Measurements from ENCODE around the gene FUCA1. TPM values are rescaled to one million over a fixed set of nuclear protein-coding genes. Genes with fewer than 3 reads are reported as not detected.

The FUCA1 gene
- total RNA-seq, 2 donors from 2014 or later, result 5.5 to 9.0 TPM

GRCh38 chr1:23824711-23825075, 43.4 kb downstream of the FUCA1 start:
- Mint-ChIP-seq H3K27me3 (ENCODE audit: low read depth) (no peaks in the 10 kb centered on the region), H3K9me3 (no peaks in the 10 kb centered on the region), H3K27ac (peak overlapping the region; percentile 96), H3K36me3 (ENCODE audit: insufficient read depth in 2 of 2) (peaks cover 0 to 7% of the 10 kb centered on the region in 2 donors), H3K4me1 (ENCODE audit: low read depth) (peaks cover 27% of the 10 kb centered on the region), H3K4me3 (peak overlapping the region; percentile 95 to 97)
- ATAC-seq (replicated peaks in 1 of 2), result no peak
- DNase-seq, result no peak

DNA sequence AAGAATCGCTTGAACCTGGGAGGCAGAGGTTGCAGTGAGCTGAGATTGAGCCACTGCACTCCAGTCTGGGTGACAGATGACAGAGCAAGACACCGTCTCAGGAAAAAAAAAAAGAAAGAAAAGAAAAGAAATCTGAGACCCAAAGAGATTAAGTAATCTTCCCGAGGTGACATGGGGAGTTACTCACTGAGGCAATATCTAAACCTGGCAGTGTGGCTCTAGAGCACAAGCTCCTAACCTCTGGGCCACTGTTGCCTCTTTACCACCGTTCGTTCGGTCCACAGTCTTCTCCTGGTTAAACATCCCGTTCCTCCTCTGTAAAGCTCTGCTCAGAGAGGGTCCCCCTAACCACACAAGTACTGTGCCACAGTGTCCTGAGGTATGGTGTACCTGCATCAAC, 44.3 kb downstream of the FUCA1 start:
- DNase-seq, result no peak
- Mint-ChIP-seq H3K27ac (peak overlapping the region; percentile 68), H3K9me3 (no peaks in the 10 kb centered on the region), H3K27me3 (ENCODE audit: low read depth) (no peaks in the 10 kb centered on the region), H3K4me3 (peak overlapping the region; percentile 95 to 97), H3K36me3 (ENCODE audit: insufficient read depth in 2 of 2) (peaks cover 0 to 7% of the 10 kb centered on the region in 2 donors), H3K4me1 (ENCODE audit: low read depth) (peaks cover 27% of the 10 kb centered on the region)
- no peak for ATAC-seq (replicated peaks in 1 of 2)

DNA sequence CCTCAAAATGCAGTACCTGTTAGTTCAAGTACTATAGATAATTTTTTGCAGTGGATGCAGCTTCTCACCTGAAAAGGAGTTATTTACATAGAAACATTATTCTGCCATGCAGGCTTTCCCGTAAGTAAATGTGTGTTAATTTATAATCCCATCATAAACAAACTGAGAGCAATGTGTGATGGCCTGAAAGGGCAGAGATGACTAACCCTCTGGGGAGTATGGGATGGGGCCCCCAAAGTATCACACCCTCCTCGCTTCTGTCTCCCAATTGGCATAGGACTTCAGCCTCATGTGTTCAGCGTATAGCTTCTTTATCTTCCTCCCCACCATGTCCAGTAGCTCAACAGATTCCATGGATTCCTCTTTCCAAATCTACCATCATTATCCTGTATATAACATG, 50.5 kb downstream of the FUCA1 start:
- Mint-ChIP-seq H3K4me3 (no peak overlapping the region), H3K36me3 (ENCODE audit: insufficient read depth in 2 of 2) (peaks cover 5 to 6% of the 10 kb centered on the region in 2 donors), H3K27me3 (ENCODE audit: low read depth) (no peaks in the 10 kb centered on the region), H3K4me1 (ENCODE audit: low read depth) (peaks cover 7% of the 10 kb centered on the region), H3K9me3 (no peaks in the 10 kb centered on the region), H3K27ac (no peak overlapping the region)
- no peak for DNase-seq
- ATAC-seq (replicated peaks in 1 of 2), result no peak

- no peaks in the 10 kb centered on the region for H3K9me3 Mint-ChIP-seq
- ATAC-seq (replicated peaks in 1 of 2), result no peak
- no peak for DNase-seq
- H3K27ac Mint-ChIP-seq, result no peak overlapping the region
- peaks cover 5 to 6% of the 10 kb centered on the region in 2 donors for H3K36me3 Mint-ChIP-seq (ENCODE audit: insufficient read depth in 2 of 2)
- peaks cover 7% of the 10 kb centered on the region for H3K4me1 Mint-ChIP-seq (ENCODE audit: low read depth)
- H3K4me3 Mint-ChIP-seq, result no peak overlapping the region
- H3K27me3 Mint-ChIP-seq (ENCODE audit: low read depth), result no peaks in the 10 kb centered on the region
These were observed 51.2 kb downstream of the FUCA1 start for GRCh38 chr1:23816906-23817305.

- peaks cover 5 to 6% of the 10 kb centered on the region in 2 donors for H3K36me3 Mint-ChIP-seq (ENCODE audit: insufficient read depth in 2 of 2)
- ATAC-seq (replicated peaks in 1 of 2), result no peak
- H3K9me3 Mint-ChIP-seq, result no peaks in the 10 kb centered on the region
- no peak for DNase-seq
- no peak overlapping the region for H3K27ac Mint-ChIP-seq
- H3K27me3 Mint-ChIP-seq (ENCODE audit: low read depth), result no peaks in the 10 kb centered on the region
- peaks cover 7% of the 10 kb centered on the region for H3K4me1 Mint-ChIP-seq (ENCODE audit: low read depth)
- H3K4me3 Mint-ChIP-seq, result no peak overlapping the region
These were observed 51.7 kb downstream of the FUCA1 start for GRCh38 chr1:23816361-23816760.

DNA sequence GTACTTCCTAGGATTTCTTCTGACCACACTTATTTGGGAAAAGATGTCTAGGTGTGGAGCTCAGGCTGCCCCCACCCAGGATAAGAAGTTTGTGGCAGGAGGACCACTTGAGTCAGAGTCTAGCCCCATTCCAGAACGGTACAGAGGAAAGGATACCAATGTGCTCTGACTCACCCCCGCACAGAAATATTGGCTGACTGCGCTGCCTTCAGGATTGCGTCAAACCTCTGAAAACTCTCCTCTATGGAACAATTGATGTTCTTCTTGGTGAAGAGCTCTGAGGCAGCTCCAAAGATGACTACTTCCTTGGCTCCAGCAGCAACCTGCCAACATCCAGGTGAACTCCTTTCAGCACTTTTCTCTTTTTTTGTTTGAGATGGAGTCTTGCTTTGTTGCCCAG, 54.1 kb downstream of the FUCA1 start:
- no peak overlapping the region for H3K27ac Mint-ChIP-seq
- ATAC-seq (replicated peaks in 1 of 2), result no peak
- peaks cover 19% of the 10 kb centered on the region for H3K4me1 Mint-ChIP-seq (ENCODE audit: low read depth)
- no peak overlapping the region for H3K4me3 Mint-ChIP-seq
- H3K36me3 Mint-ChIP-seq (ENCODE audit: insufficient read depth in 2 of 2), result peaks cover 2 to 5% of the 10 kb centered on the region in 2 donors
- H3K9me3 Mint-ChIP-seq, result no peaks in the 10 kb centered on the region
- no peaks in the 10 kb centered on the region for H3K27me3 Mint-ChIP-seq (ENCODE audit: low read depth)
- DNase-seq, result no peak

- H3K27me3 Mint-ChIP-seq (ENCODE audit: low read depth), result no peaks in the 10 kb centered on the region
- ATAC-seq (replicated peaks in 1 of 2) (peak; percentile 57 to 71), DNase-seq (peak; percentile 60)
- H3K9me3 Mint-ChIP-seq, result no peaks in the 10 kb centered on the region
- no peak overlapping the region for H3K27ac Mint-ChIP-seq
- peaks cover 2% of the 10 kb centered on the region in 2 donors for H3K36me3 Mint-ChIP-seq (ENCODE audit: insufficient read depth in 2 of 2)
- H3K4me3 Mint-ChIP-seq, result no peak overlapping the region
- peaks cover 12% of the 10 kb centered on the region for H3K4me1 Mint-ChIP-seq (ENCODE audit: low read depth)
These were observed 57.1 kb downstream of the FUCA1 start for GRCh38 chr1:23810818-23811540.

GRCh38 chr1:23809751-23810171, 58.3 kb downstream of the FUCA1 start:
- Mint-ChIP-seq H3K4me3 (no peak overlapping the region), H3K36me3 (ENCODE audit: insufficient read depth in 2 of 2) (peaks cover 2% of the 10 kb centered on the region in 2 donors), H3K27ac (no peak overlapping the region), H3K4me1 (ENCODE audit: low read depth) (peaks cover 12% of the 10 kb centered on the region), H3K9me3 (no peaks in the 10 kb centered on the region), H3K27me3 (ENCODE audit: low read depth) (no peaks in the 10 kb centered on the region)
- DNase-seq, result peak; percentile 84 to 88
- ATAC-seq (replicated peaks in 1 of 2), result peak; percentile 89 to 93

GRCh38 chr1:23807453-23807852, 60.6 kb downstream of the FUCA1 start:
- H3K27ac Mint-ChIP-seq, result peak overlapping the region; percentile 1
- ATAC-seq (replicated peaks in 1 of 2), result no peak
- no peaks in the 10 kb centered on the region for H3K27me3 Mint-ChIP-seq (ENCODE audit: low read depth)

DNA sequence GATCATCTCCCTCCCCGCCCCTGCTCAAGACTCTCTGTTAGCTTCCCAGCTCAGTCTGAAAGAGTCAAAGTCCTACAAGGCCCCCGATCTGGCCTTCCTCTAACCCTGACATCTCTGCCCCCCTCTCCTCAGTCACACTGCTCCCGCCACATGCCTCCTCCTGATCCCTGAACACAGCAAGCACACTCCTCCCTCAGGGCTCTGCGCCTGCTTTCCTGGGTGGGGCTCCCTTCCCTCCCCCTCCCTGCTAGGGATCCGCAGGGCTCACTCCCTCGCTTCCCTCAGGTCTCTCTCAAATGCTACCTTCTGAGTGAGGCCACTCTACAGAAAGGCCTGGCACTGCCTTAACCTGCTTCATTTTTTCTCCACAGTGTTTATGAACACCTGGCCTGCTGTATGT, 61.8 kb downstream of the FUCA1 start:
- Mint-ChIP-seq H3K27ac (peak overlapping the region; percentile 35), H3K27me3 (ENCODE audit: low read depth) (no peaks in the 10 kb centered on the region), H3K4me3 (no peak overlapping the region), H3K4me1 (ENCODE audit: low read depth) (peaks cover 16% of the 10 kb centered on the region), H3K36me3 (ENCODE audit: insufficient read depth in 2 of 2) (no peaks in the 10 kb centered on the region), H3K9me3 (no peaks in the 10 kb centered on the region)
- DNase-seq (no peak), ATAC-seq (replicated peaks in 1 of 2) (no peak)

More at GRCh38 chr1:23807453-23807852, 60.6 kb downstream of the FUCA1 start:
- no peaks in the 10 kb centered on the region for H3K36me3 Mint-ChIP-seq (ENCODE audit: insufficient read depth in 2 of 2)
- peaks cover 12% of the 10 kb centered on the region for H3K4me1 Mint-ChIP-seq (ENCODE audit: low read depth)
- no peak for DNase-seq
- no peaks in the 10 kb centered on the region for H3K9me3 Mint-ChIP-seq
- no peak overlapping the region for H3K4me3 Mint-ChIP-seq

- Mint-ChIP-seq H3K27ac (no peak overlapping the region), H3K9me3 (no peaks in the 10 kb centered on the region), H3K4me1 (ENCODE audit: low read depth) (peaks cover 5% of the 10 kb centered on the region), H3K4me3 (no peak overlapping the region), H3K36me3 (ENCODE audit: insufficient read depth in 2 of 2) (no peaks in the 10 kb centered on the region), H3K27me3 (ENCODE audit: low read depth) (no peaks in the 10 kb centered on the region)
- ATAC-seq (replicated peaks in 1 of 2) (no peak), DNase-seq (no peak)
These were observed 63.1 kb downstream of the FUCA1 start for GRCh38 chr1:23805025-23805424.

DNA sequence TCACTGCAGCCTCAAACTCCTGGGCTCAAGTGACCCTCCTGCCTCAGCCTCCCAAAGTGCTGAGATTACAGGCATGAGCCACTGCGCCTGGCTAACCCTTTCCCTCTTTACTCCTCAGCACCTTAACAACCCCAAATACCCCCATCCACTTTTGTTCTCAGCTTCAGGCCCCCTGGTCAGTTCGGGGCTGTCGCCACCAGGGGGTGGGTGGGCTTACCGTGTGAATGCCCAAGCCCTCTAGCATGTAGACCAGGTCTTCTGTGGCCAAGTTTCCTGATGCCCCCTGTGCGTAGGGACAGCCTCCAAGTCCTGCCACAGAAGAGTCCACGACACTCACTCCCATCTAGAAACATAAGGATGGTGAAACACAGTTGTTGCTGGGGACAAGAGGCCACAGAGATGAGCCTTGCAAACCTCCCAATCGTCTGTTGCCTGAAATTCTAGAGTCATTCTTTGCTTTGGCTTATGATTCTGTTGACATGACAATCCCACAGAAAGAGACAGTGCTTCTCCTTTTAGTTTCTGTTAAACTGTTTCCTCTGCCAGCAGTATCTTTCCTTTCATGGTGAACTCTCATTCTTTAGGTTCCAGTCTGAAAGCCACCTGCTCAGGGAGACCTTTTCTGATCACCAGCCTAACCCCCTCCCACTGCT, 63.8 kb downstream of the FUCA1 start:
- ATAC-seq (replicated peaks in 1 of 2), result no peak
- H3K4me3 Mint-ChIP-seq, result no peak overlapping the region

DNA sequence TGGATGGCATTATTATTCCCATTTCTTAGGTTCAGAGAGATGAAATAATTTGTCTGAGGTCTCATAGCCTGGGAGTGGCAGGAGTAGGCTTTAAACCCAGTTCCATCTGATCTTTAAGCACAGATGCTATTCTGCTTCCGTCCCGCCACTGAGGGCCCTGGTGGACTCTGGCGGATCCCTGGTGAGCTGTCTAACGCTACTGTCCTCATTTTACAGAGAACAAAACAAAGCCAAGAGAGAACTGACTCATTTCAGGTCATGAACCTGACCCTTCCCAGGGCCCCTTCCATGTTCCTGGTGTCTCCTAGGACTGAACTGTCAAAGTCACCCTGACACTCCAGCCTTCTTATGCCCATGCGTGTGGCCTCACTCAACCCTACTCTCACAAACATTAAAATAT, 64.4 kb downstream of the FUCA1 start:
- ATAC-seq (replicated peaks in 1 of 2), result no peak
- H3K27me3 Mint-ChIP-seq (ENCODE audit: low read depth), result no peaks in the 10 kb centered on the region
- H3K4me1 Mint-ChIP-seq (ENCODE audit: low read depth), result peaks cover 16% of the 10 kb centered on the region
- no peak overlapping the region for H3K4me3 Mint-ChIP-seq
- H3K27ac Mint-ChIP-seq, result no peak overlapping the region
- no peaks in the 10 kb centered on the region for H3K36me3 Mint-ChIP-seq (ENCODE audit: insufficient read depth in 2 of 2)
- H3K9me3 Mint-ChIP-seq, result no peaks in the 10 kb centered on the region
- no peak for DNase-seq

More for the DNA sequence above, 63.8 kb downstream of the FUCA1 start:
- no peak overlapping the region for H3K27ac Mint-ChIP-seq
- DNase-seq, result no peak
- no peaks in the 10 kb centered on the region for H3K27me3 Mint-ChIP-seq (ENCODE audit: low read depth)
- H3K36me3 Mint-ChIP-seq (ENCODE audit: insufficient read depth in 2 of 2), result no peaks in the 10 kb centered on the region
- H3K9me3 Mint-ChIP-seq, result no peaks in the 10 kb centered on the region
- peaks cover 10% of the 10 kb centered on the region for H3K4me1 Mint-ChIP-seq (ENCODE audit: low read depth)

Data from activated T-cell treated with anti-CD3 and anti-CD28 coated beads, Interleukin-2, amount 50 U/mL, for 72 hours (primary cell).